ENCODE data around the gene FOXP3.

GRCh38 chrX:49225858-49226257 is 38.7 kb downstream of the FOXP3 start:
- TF ChIP-seq CTCF (IDR thresholded peaks at IDR 0.05 in 8 of 11, conservative IDR thresholded peaks at IDR 0.05 in 3 of 11) (no peak), POLR2AphosphoS5 (IDR thresholded peaks at IDR 0.05) (no peak)

Measured in spleen (tissue), 7 donors.